NCI-H146 (cell line): ENCODE data around the gene GTF3C5.
"Not testable (repeated sequence)": the region's sequence is repeated elsewhere in the genome, so short reads cannot be mapped to it uniquely, and the experiment has no call there.

Experiments used
- DNase-seq: peaks from one replicate; lab custom pipeline; 2025; lab: John Stamatoyannopoulos, UW

GTF3C5 gene

GRCh38 chr9:133031130-133031422 is 279 bp downstream of the GTF3C5 start:
- DNase-seq, result no peak

- no peak for DNase-seq
Measured at GRCh38 chr9:133031496-133031911, 707 bp downstream of the GTF3C5 start.

GRCh38 chr9:133032171-133032570 is 1.4 kb downstream of the GTF3C5 start:
- no peak for DNase-seq

- DNase-seq, result no peak
Measured at GRCh38 chr9:133035669-133036068, 4.9 kb downstream of the GTF3C5 start.

GRCh38 chr9:133037775-133038515 is 7.1 kb downstream of the GTF3C5 start:
- no peak for DNase-seq

- DNase-seq, result not testable (repeated sequence)
Measured at GRCh38 chr9:133040892-133041479, 10.2 kb downstream of the GTF3C5 start.

GRCh38 chr9:133041958-133042357 is 11.2 kb downstream of the GTF3C5 start:
- no peak for DNase-seq

- DNase-seq, result no peak
Measured at GRCh38 chr9:133042676-133043075, 11.9 kb downstream of the GTF3C5 start.

- no peak for DNase-seq
Measured at GRCh38 chr9:133043449-133044035, 12.7 kb downstream of the GTF3C5 start.

- DNase-seq, result no peak
Measured at GRCh38 chr9:133044125-133044524, 13.3 kb downstream of the GTF3C5 start.

- no peak for DNase-seq
Measured at GRCh38 chr9:133044661-133045060, 13.9 kb downstream of the GTF3C5 start.

- DNase-seq, result no peak
Measured at GRCh38 chr9:133045132-133045531, 14.3 kb downstream of the GTF3C5 start.

GRCh38 chr9:133046196-133046899 is 15.6 kb downstream of the GTF3C5 start:
- no peak for DNase-seq

- no peak for DNase-seq
Measured at GRCh38 chr9:133046900-133047295, 16.1 kb downstream of the GTF3C5 start.

- DNase-seq, result no peak
Measured at GRCh38 chr9:133048595-133048994, 17.8 kb downstream of the GTF3C5 start.

- no peak for DNase-seq
Measured at GRCh38 chr9:133049043-133049442, 18.2 kb downstream of the GTF3C5 start.

GRCh38 chr9:133050142-133050541 is 19.3 kb downstream of the GTF3C5 start:
- no peak for DNase-seq

- DNase-seq, result no peak
Measured at GRCh38 chr9:133050781-133051180, 20.0 kb downstream of the GTF3C5 start.

GRCh38 chr9:133051281-133051900 is 20.6 kb downstream of the GTF3C5 start:
- DNase-seq, result no peak

GRCh38 chr9:133051966-133052539 is 21.3 kb downstream of the GTF3C5 start:
- DNase-seq, result no peak

- DNase-seq, result no peak
Measured at GRCh38 chr9:133054194-133054890, 23.5 kb downstream of the GTF3C5 start.

GRCh38 chr9:133054966-133055365 is 24.2 kb downstream of the GTF3C5 start:
- DNase-seq, result no peak
